Activated CD4-positive, alpha-beta T cell treated with anti-CD3 and anti-CD28 coated beads, Interleukin-2, amount 50 U/mL, for 48 hours (primary cell): ENCODE results near the gene OR51T1.
"Not testable (repeated sequence)": the region's sequence is repeated elsewhere in the genome, so short reads cannot be mapped to it uniquely, and the experiment has no call there.

Source experiments
- DNase-seq, 2 experiments: peaks; one replicate each; pipeline ENCODE4 v3.0.0-alpha.2; 2020

The OR51T1 gene, protein sequence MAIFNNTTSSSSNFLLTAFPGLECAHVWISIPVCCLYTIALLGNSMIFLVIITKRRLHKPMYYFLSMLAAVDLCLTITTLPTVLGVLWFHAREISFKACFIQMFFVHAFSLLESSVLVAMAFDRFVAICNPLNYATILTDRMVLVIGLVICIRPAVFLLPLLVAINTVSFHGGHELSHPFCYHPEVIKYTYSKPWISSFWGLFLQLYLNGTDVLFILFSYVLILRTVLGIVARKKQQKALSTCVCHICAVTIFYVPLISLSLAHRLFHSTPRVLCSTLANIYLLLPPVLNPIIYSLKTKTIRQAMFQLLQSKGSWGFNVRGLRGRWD

GRCh38 chr11:4881860-4882500 lies at the start of gene OR51T1:
OR51T1 (plus strand) TSS chr11:4881900; CDS start chr11:4881900, 0 bp downstream.
- DNase-seq, result no peak

- DNase-seq, result no peak
Observed at GRCh38 chr11:4839851-4840549, 41.7 kb upstream of the OR51T1 start.

DNA sequence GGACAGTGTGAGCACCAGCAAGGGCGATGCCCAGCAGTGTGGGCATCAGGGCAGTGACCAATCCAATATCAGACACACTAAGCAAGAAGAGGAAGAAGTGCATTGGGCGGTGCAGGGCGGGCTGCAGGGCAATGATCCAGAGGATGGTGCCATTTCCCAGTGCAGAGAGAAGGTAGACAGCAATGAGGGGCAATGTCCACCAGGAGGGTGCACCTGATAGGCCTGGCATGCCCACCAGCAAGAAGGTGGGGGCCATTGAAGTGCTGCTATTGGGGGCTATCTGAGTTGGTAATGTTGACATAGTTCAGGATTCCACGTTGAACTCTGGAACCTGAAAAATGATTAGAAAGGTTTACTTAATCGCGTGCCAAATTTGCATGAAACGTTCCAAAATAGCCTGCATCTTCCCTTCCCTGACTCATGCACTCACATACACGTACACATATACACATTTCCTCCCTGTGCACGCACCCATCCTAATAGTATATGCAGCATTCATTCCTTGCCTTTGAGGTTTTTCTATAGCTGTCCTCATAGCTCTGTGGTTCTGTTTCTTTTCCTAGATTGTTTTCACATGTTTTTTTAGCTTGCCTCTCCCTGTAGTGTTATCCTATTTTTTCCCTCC lies 32.7 kb upstream of the OR51T1 start, which contains the start of gene OR51S1:
OR51S1 (minus strand) TSS at position 301 of the 625 bp plus-strand sequence; CDS start at position 301, 0 bp downstream.
- no peak for DNase-seq

DNA sequence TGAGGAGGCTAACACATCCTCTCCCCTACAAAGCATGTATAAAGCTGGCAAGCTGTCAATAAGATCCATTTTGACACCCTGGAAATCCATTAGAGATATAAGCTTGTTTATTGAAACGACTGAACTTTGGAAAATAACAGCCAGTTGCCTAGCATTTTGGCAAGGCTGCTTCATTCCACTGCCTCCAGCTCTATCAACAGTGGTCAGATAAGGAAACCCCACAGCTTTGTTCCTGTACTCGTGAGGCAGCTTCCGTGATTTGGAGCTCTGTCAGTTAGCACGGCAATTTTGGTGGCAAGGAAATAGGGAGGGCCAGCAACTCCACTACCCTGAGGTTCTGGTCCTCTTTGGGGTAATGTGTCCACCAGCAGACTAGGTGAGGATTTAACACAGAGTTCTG lies 30.7 kb upstream of the OR51T1 start:
- no peak for DNase-seq

DNA sequence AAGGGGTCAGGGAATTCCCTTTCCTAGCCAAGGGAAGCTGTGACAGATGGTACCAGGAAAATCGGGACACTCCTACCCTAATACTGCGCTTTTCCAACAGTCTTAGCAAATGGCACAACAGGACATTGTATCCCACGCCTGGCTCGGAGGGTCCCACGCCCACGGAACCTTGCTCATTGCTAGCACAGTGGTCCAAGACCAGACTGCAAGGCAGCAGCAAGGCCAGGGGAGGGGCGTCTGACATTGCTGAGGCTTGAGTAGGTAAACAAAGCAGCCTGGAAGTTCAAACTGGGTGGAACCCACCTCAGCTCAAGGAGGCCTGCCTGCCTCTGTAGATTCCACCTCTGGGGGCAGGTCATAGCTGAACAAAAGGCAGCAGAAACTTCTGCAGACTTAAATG lies 27.4 kb upstream of the OR51T1 start:
- not testable (repeated sequence) for DNase-seq

- DNase-seq, result no peak
Observed at GRCh38 chr11:4862447-4863236, 19.1 kb upstream of the OR51T1 start.

DNA sequence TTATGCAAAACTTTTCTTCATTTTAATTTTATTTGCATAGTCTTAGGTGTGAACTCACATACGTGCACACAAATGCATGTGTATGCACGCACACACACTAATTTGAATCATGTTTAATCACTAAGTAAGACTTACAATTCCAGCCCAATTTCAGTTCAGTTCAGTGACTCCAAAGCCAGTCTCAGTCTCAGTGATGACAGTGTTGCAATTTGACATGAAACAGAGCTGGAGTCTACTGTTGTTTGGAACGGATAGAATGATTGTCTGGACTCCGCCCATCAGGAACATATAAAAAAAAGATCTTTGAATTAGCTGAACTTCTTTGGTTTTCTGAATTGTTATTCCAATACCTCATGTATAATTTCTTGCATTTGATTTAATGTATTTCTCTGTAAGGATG lies 17.8 kb upstream of the OR51T1 start:
- DNase-seq, result no peak

- no peak for DNase-seq
Observed at GRCh38 chr11:4865855-4866254, 15.8 kb upstream of the OR51T1 start.

GRCh38 chr11:4881188-4881587 lies 512 bp upstream of the OR51T1 start:
- DNase-seq, result no peak

DNA sequence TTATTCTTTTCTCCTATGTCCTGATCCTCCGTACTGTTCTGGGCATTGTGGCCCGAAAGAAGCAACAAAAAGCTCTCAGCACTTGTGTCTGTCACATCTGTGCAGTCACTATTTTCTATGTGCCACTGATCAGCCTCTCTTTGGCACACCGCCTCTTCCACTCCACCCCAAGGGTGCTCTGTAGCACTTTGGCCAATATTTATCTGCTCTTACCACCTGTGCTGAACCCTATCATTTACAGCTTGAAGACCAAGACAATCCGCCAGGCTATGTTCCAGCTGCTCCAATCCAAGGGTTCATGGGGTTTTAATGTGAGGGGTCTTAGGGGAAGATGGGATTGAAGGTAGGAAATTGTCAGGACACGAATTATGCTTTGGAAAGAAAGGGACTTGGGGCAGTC lies 843 bp downstream of the OR51T1 start:
- no peak for DNase-seq

GRCh38 chr11:4884361-4884760 lies 2.7 kb downstream of the OR51T1 start:
- no peak for DNase-seq

DNA sequence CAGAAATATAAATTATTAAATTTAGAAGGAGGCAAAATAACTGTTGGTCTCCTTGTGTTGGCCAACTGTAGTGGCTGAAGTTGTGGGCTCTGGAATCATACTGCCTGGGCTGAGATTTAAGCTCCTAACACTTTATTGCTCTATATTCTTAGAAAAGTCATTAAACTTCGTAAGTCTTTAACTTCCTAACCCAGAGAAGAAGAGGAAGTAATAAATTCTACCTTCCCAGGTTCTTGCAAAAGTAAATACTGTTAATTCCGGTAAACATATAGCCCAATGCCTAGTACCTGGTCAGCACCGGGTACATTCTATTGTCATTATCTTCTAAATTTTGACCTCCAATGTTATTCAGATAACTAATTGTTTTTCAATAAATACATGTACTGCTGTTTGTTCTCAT lies 4.5 kb downstream of the OR51T1 start:
- DNase-seq, result no peak

GRCh38 chr11:4887591-4887990 lies 5.9 kb downstream of the OR51T1 start:
- DNase-seq, result no peak

DNA sequence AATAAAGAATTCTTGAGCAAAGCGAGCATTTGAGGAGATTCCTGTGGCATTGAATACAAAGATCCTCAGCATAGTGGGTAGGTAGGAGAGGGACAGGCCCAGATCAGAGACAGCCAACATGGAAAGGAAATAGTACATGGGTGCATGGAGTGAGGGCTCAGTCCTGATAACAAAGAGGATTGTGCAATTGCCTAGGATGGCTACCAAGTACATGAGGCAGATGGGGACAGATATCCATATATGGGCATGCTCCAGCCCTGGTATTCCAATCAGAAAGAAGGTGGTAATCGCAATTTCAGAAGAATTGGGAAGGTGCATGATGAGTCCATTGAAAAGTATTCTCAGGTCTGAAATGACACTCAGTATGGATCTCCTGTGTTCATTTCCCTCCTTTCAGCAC lies 8.6 kb downstream of the OR51T1 start:
- no peak for DNase-seq

DNA sequence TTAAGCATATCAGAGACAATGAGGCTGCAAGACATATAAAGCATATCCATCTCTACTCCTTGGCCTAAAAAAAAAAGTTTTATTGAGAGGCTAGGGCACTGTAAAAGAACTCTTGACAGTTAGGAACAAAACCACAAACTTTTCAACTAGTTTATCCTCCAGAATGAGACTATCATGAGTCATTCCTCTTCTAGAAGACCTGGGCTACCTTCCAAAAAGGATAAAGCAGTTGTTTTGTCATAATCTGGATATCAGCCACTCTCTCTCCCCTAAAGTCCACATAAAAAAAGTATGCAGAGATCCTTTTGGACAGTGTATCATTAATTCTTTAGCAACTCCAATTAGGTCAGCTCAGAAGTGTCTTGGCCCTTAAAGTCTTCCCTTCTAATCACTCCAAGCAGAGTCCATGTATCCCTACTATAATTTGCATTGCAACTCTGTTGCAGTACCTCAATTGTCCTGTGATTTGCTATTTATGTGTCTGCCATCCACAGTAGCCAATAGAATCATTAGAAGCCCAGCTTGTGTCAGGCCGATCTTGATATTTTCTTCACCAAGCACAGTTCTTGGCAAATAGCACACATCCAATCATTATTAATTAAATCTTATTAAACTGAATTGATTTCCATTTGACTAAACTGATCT lies 10.4 kb downstream of the OR51T1 start:
- no peak for DNase-seq

DNA sequence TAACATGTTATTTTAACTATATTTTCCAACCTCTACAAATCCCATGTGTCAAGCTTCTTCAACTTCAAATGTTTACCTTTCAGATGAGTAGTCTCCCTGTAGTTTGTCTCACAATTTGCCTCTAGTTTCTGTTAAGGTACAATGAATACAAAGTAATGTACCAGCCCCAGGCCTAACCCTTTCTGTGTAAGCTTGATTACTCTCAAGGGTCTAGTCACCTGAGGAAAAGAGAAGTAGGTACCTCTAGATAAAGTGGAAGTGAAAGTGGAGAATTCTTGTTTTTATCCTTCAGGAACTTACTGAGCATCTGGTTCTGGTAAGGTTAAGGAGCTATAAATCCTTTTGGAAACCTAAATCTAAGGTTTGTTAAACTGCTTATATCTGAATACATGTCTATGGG lies 21.8 kb downstream of the OR51T1 start, which contains the start of gene OR51A7:
OR51A7 (plus strand) TSS at position 300 of the 400 bp plus-strand sequence. CDS start 3,587 bp downstream, outside the sequence.
- DNase-seq, result no peak

GRCh38 chr11:4916581-4916980 lies 34.9 kb downstream of the OR51T1 start:
- DNase-seq, result no peak

GRCh38 chr11:4919250-4919649 lies 37.5 kb downstream of the OR51T1 start, which contains the start of gene OR51G2:
OR51G2 (minus strand) TSS chr11:4919350; CDS start chr11:4915663, 3,687 bp downstream.
- DNase-seq, result no peak

- no peak for DNase-seq
Observed at GRCh38 chr11:4921796-4922195, 40.1 kb downstream of the OR51T1 start.

DNA sequence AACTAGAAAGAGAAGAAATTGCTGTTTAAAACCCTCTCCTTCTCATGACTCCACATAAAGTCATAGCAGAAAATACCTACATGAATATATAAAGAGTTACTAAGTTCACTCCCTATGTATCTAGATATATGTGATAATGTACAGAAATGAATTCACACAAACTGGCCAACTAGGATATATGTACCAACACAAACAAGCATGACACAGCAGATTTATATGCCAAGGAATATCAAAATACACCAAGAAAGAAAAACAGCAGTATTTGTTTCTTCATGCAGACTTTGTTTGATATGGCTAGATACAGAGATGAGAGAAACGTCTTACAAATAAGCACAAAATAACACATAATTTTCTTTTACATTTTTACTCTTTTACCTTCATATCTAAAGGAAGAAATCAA lies 40.6 kb downstream of the OR51T1 start:
- DNase-seq, result no peak

DNA sequence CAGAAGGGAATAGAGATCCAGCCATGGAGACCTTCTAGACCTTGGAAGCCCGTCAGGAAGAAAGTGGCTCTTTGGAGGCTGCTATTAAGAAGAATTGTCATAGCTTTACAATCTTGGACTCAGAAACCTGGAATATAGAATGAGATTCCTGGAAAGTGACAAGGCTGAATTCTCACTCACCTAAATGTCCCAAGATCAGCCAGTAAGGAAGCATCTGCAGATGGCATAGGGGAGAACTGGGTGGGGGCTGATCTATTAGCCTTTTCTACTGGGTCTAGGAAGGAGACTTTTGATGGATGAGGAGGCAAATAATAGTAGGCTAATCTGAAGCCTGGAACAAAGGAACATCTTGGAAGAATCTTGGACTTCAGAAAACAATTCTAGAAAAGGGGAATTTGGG lies 42.5 kb downstream of the OR51T1 start, which contains the start of gene OR51G1:
OR51G1 (minus strand) TSS at position 101 of the 400 bp plus-strand sequence; CDS start at position 101, 0 bp downstream.
- DNase-seq, result no peak

GRCh38 chr11:4926608-4927007 lies 44.9 kb downstream of the OR51T1 start:
- DNase-seq, result no peak
